ENCODE measurements around the gene CACNA1B. TPM values are rescaled to one million over a fixed set of nuclear protein-coding genes. Genes with fewer than 3 reads are reported as not detected.

Gene CACNA1B
- total and polyA plus RNA-seq, 9 of the 15 experiments (the other 6 are each of a cell fraction or from before 2014, with no cell fraction given) = 0.01 to 0.04 TPM; not detected in 7

DNA sequence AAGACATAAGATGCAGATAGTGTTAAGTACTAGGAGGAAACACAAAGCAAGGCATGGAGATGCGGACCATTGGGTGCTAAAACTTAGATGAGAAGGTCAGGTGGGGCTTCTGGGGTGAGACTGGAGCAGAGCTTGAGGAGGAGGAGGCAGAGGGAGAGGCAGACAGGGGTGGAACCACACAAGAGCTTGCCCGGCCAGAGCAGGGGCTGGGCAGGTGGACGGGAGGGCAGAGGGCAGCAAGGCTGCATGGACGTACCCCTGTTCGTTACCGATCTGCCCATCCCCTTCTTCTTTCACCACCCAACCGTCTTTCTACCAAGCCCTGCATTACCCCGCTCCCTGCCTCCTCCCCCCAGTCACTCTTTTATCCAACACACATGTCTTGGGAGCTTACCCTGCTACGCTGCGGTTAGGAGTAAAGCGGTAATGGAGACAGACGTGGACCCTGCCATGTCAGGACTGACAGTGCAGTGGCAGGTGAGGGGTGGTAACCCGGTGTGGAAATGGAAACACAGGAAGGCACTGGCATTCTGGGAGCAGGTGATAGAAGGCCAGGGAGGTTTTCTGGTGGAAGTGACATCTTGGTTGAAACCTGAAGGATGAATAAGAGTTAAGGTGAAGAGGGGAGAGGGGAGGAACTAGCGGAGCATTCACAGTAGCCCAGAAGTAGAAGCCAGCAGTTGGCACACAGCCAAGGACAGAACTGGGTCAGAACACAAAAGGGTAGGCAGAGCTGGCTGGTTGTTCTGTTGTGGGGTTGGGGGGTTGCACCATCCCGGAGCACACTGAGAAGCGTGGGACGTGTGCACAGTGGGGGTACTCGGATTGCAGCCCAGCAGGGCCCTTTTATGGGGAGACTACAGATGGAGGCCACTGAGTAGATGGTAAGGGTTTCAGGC is 167.2 kb downstream of the CACNA1B start:
- FAIRE-seq (no peak), DNase-seq (ENCODE audit: extremely low read depth in 1 of 4, low spot score in 3 of 4) (no peak), ATAC-seq (no peak)
- ChIA-PET CTCF (ENCODE audit: low intra/inter-chr PET ratio) (no interaction called here), POLR2A (no interaction called here)
- in situ Hi-C loops (cut with MboI) (no loop called here), intact Hi-C loops (cut with micrococcal nuclease) (no loop called here)
- H3K9ac ChIP-seq (ENCODE audit: insufficient read depth in 1 of 2, low read depth in 2 of 2, low read length in 2 of 2) = no peak overlapping the region
- no peak overlapping the region for H2AFZ ChIP-seq (ENCODE audit: low read depth, low read length)
- no peaks in the 10 kb centered on the region for H3K9me3 ChIP-seq (replicated peaks; ENCODE audit: control insufficient read depth, insufficient read depth, low read depth, low read length)
- H3K27ac ChIP-seq (ENCODE audit: extremely low read depth, low read depth, low read length) = no peak overlapping the region
- H3K4me3 ChIP-seq = no peak overlapping the region
- H3K36me3 ChIP-seq (ENCODE audit: control insufficient read depth, insufficient read depth, low read length) = no peaks in the 10 kb centered on the region
- H3K4me1 ChIP-seq (replicated peaks in 1 of 2; ENCODE audit: control insufficient read depth in 2 of 2, insufficient read depth in 2 of 2, low read length in 2 of 2) = peaks cover 0 to 4% of the 10 kb centered on the region in 2 experiments; a peak in 2 of 5 replicates
- H4K20me1 ChIP-seq (replicated peaks; ENCODE audit: control insufficient read depth, insufficient read depth, low read length) = peaks cover 6% of the 10 kb centered on the region; the same call in 1 of the 2 replicates
- 1% methylated on average over 17 of the region's 18 CpGs for WGBS (ENCODE audit: insufficient coverage, low coverage, missing lambda C conversion rate)
- no TSS peak for BruUV-seq (replicated peaks)
- H3K9me1 ChIP-seq (ENCODE audit: control insufficient read depth, insufficient read depth, low read length) = no peaks in the 10 kb centered on the region
- no peak overlapping the region for H3K4me2 ChIP-seq (ENCODE audit: insufficient read depth, low read length)
- H3K79me2 ChIP-seq (ENCODE audit: control insufficient read depth, insufficient read depth, low read length) = no peaks in the 10 kb centered on the region
- TF ChIP-seq PRMT5 (CRISPR knock-in tag; IDR thresholded peaks at IDR 0.05) = no peak
- TF ChIP-seq NFIX (CRISPR knock-in tag; IDR thresholded peaks at IDR 0.05; ENCODE audit: low read depth) = peak; percentile 66
- no peak for TF ChIP-seq ZKSCAN8 (CRISPR knock-in tag; IDR thresholded peaks at IDR 0.05)
- TF ChIP-seq NFIC (IDR thresholded peaks at IDR 0.05) = peak; percentile 94
- peaks cover 28 to 81% of the 10 kb centered on the region in 2 experiments for H3K27me3 ChIP-seq (ENCODE audit: control insufficient read depth in 2 of 2, insufficient read depth in 2 of 2, low read length in 2 of 2)
